ENCODE data around the gene PLEKHM3.

Gene PLEKHM3

GRCh38 chr2:207779523-207779922 is 245.8 kb downstream of the PLEKHM3 start:
- no peak for DNase-seq

GRCh38 chr2:207778298-207778882 is 246.9 kb downstream of the PLEKHM3 start:
- DNase-seq, result no peak

- DNase-seq, result no peak
Observed at GRCh38 chr2:207777124-207777523, 248.2 kb downstream of the PLEKHM3 start.

- no peak for DNase-seq
Observed at GRCh38 chr2:207775473-207775872, 249.9 kb downstream of the PLEKHM3 start.

GRCh38 chr2:207772844-207773205 is 252.5 kb downstream of the PLEKHM3 start:
- no peak for DNase-seq

GRCh38 chr2:207772081-207772843 is 253.1 kb downstream of the PLEKHM3 start:
- DNase-seq, result peak; percentile 11 to 69 (median 38)

- DNase-seq, result no peak
Observed at GRCh38 chr2:207771421-207771820, 253.9 kb downstream of the PLEKHM3 start.

Data from suppressor macrophage treated with lipopolysaccharide for 1 hour (primary cell).